ENCODE data around the gene RRP1.

The RRP1 gene

GRCh38 chr21:43777953-43778352 is 11.4 kb upstream of the RRP1 start:
- no peak for DNase-seq

DNA sequence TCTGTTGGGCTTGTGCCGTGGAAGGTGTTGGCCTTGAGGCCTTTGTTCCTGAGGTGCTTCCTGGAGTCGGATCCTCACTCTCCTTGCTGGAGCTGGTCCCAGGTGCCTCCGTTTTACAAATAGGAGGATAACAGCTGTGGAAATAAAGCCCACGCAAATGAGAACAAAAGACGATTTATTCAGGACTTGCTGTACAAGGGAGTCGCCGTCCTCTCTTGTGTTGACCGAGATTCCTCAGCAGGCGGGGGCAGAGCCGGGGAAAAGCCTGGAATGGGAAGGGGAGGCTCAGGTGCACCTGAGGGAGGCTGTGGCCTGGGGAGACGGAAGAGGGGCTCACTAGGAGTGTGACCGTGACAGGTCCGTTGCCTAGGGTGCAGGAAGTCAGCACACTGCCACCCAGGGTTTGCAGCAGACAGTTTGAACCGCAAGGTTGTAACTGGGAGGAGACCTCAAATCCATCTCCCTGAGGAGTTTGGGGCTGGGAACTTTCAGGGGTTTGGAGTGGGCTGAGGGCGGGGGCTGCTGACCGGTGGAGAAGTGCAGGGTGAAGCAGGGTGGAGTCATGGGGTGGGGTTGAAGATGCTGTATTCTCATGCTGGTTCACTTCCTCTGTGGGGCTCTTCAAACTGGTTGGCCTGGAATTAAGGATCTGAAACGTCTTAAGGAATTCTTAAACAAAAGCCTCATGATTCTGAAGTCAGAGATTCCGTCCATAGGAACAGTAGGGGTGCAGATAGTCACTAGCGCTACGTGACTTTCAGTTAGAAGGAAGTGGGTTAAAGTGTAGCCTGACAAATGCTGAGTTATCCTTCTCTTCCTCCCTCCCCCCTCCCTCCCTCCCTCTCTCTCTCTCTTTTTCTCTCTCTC is 10.7 kb upstream of the RRP1 start:
- DNase-seq = no peak

DNA sequence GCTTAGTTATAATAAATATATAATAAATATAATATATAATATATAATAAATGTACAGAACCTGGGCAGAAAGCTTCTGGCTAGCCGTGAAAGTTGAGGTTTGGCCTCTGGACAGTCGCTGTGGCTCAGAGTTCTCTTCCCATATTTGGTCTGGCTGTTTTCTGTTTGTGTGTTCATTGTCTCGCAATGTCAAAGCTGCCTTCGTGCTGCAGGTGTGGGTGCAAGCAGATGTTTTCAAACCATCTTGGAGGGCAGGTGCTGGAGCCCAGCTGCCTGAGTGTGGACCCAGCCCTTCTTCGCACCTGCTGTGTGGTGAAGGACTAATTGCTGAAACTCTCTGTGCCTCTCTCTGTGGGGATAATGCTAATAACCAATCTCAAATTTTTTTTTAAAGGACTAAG is 9.7 kb upstream of the RRP1 start:
- DNase-seq = no peak

GRCh38 chr21:43781846-43782245 is 7.5 kb upstream of the RRP1 start:
- no peak for DNase-seq

- DNase-seq = no peak
Measured at GRCh38 chr21:43782431-43783097, 6.8 kb upstream of the RRP1 start.

GRCh38 chr21:43783098-43783700 is 6.2 kb upstream of the RRP1 start:
- DNase-seq = no peak

- DNase-seq = no peak
Measured at GRCh38 chr21:43785134-43785533, 4.2 kb upstream of the RRP1 start.

DNA sequence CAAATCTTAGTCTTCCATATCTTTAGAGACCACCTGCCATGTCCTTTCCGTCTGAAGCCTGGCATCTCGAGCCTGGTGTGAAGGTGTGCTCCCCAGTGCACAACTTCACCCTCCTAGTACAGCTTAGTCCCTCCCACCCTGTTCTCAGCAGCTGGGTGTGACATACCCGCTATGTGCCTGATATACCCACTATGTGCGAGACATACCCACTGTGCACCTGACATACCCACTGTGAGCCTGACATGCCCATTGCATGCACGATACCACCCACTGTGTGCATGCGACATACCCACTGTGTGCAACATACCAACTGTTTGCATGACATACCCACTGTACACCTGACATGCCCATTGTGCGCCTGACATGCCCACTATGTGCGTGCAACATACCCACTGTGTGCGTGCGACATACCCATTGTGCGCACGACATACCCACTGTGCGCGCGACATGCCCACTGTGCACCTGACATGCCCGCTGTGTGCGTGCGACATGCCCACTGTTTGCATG is 3.0 kb upstream of the RRP1 start:
- no peak for DNase-seq

- DNase-seq = no peak
Measured at GRCh38 chr21:43786807-43787440, 2.5 kb upstream of the RRP1 start.

GRCh38 chr21:43790010-43790524 is 690 bp downstream of the RRP1 start:
- DNase-seq = no peak

DNA sequence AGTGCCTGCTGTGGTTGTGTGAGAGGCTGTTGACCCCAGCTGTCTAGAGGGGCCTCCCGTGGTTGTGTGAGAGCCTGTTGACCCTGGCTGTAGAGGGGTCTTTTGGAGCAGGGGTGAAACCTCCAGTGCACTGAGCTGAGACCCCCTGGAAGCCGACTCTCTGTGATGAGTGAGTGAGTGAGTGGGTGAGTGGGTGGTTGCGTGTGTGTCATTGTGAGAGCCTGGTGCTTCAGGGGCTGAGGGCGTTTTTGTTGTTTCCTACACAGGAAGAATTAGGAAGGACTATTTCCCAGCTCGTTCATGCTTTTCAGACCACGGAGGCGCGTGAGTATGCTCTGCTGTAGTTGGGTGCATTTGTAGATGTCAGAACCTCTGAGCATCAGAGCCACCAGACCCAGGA is 3.0 kb downstream of the RRP1 start:
- no peak for DNase-seq

DNA sequence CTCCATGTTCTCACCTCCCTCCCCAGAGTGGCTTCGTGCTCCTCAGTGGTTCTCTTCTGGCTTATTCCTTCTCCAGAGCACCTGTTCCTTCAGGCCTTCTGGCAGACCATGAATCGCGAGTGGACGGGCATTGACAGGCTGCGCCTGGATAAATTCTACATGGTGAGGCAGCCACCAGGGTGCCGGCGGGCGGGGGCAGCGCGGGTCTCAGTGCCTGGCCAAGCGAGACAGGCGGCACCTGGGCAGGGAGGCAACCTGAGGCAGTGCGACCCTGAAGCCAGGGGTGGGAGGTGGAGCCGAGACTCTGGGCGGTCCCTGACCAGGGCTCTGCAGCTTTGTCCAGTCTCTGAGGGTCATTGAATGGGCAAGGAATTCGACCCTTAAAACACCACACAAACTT is 3.9 kb downstream of the RRP1 start:
- DNase-seq = no peak

DNA sequence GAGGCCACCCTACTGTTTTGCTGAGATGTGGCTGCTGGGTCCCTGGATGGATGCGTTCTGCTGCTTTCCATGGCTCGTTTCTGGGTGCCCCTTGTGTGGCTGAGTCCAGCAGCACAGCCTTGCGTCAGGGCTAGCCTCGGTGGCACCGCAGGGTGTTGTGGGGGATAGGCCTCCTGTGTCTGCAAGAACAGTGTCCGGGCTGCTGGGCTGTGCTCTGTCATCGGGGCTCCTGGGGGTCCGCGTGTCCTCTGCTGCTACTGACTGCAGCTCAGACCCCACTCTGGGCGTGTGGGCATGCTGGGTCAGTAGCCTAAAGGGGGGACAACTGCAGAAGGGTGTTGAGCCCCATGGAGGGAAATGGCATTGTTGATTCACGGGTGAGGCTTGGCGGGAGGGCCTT is 4.9 kb downstream of the RRP1 start:
- no peak for DNase-seq

DNA sequence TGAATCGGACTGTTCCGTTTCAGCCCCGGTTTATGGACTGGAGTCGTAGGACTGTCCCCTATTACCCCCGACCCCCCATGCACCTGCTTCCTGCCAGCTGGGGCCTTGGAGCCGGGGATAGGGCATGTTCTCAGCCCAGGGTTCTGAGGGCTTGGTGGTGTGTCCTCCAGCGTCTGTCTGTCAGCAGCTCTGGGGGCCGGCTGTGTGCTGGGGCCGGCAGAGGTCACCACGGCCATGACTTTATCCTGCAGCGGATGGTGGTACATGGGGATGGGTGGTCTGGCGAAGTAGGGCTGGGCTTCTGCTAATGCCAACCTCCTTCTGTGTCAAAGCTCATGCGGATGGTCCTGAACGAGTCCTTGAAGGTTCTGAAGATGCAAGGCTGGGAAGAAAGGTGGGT is 5.5 kb downstream of the RRP1 start:
- no peak for DNase-seq

GRCh38 chr21:43797415-43797814 is 8.0 kb downstream of the RRP1 start:
- no peak for DNase-seq

GRCh38 chr21:43797925-43798715 is 8.7 kb downstream of the RRP1 start:
- DNase-seq = no peak

DNA sequence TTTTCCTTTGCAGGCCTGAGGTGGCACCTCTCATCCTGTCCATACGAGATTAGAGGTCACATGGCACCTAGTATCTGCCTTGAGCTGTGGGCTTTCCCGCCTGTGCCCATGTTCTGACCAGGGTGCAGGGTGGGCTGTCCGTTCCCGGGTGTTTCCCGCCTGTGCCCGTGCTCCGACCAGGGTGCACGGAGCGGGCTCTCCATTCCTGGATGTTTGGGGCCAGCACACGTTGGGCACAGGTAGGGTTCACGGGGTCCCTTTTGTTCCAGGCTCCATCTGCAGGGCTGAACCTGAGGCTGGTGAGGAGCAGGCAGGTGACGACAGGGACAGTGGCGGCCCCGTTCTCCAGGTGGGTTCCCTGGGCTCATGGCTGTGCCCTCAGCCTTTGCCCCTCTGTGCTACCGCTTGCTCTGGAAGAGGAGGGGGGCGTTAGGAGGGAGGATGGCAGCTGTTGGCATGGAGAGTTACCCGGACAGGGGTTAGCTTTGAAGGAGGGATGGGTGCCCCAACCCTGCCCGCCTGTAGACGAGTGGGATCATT is 10.0 kb downstream of the RRP1 start:
- no peak for DNase-seq

DNA sequence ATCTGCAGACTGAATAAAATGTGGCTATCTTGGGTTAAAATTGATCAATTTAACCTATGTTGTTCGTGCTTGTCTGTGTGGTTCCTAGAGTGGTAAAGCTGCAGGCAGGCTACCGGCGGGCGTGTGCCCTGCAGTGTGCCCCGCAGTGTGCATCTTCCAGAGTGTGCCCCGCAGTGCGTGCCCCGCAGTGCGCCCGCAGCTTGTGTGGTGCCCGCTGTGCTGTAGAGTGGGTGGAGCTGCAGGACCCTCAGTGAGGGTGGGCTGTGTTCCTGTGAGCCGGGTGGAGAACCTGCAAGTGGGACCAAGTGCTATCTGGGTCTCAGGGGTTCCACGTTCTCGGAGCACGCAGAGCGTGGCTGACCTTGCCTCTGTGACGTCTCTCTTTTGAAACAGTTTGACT is 10.7 kb downstream of the RRP1 start:
- no peak for DNase-seq

DNA sequence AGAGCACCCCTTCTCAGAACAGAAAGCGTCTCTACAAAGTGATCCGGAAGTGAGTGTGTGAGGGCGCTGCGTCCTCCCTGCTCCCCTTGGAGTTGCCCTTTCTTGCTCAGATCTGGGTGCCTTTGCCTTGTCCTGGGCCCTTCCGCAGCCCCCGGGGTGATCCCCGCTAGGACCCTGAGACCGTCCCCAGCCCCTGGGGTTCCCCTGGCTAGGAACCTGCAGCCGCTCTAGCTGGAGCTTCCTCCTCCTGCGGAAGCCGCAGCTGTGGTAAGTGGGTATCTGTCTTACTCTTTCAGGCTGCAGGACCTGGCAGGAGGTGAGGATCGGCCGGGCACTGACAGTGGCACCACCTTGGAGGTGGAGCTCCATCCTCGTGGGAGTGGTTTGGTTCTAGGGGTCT is 11.2 kb downstream of the RRP1 start:
- DNase-seq = no peak

DNA sequence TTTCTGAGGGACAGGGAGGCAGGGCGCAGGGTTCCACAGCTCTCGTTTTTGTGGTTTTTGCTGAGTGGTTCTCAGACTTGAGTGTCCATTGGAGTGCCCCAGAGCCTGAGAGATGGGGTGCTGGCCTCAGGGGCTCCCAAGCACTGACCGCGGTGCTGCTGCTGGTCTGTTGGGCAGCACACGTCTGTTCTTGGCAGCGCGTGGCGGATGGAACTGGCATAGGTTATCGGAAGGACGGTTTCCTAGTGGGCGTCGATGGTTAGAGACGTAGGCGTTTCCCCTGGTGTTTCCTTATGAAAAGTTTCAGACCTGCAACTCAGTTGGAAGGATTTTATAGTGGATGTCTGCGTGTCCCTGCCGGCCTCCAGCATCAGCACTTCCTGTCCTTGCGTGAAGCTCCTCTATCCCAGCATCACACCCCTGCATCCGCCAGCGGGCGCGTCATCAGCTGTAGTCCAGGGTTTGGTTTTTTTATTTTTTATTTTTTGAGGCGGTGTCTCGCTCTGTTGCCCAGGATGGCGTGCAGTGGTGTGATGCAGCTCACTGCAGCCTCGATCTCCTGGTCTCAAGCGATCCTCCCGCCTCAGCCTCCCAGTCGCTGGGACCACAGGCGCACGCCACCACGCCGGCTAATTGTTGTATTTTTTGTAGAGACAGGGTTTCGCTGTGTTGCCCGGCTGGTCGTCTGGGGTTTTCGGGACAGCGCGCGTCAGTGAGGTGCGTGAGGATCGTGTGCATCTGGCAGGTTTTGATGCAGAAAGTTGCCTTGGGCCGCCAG is 11.8 kb downstream of the RRP1 start:
- no peak for DNase-seq

DNA sequence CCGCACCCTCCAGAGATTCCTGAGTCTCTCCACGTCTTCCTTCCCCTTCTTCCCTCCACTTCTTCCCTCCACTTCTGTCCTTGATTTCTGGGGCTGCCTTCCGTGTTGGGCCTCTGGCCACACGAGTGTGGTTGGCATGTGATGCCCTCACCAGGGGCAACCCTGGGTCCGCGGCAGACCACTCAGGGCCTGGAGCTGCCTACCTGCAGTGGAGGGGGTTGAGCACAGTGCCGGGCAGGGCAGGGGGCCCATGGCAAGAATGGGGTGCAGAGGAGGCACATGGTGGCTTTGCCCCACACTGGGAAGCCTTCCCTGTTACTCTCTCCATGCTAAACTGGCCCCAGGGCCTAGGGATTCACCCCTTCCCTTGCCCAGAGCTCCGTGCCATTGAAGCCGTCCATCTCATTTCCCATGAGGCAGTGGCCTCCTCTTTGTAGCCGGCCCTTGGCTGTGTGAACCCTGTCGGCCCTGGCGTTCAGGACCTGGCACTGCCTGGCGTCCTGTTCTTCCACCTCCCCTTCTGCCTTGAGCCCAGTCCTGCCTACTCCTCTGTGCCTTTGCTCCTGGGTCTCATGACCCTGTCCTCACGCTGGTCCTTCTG is 13.4 kb downstream of the RRP1 start:
- DNase-seq = no peak

All from NCI-H2107 (cell line).